Left lung (tissue), 10 donors: ENCODE results near the gene C12orf54. TPM values are rescaled to one million over a fixed set of nuclear protein-coding genes. Genes with fewer than 3 reads are reported as not detected.
"Not testable (repeated sequence)": the region's sequence is repeated elsewhere in the genome, so short reads cannot be mapped to it uniquely, and the experiment has no call there.

ENCODE experiments used
- ATAC-seq: fragments of 200-7000 bp; cut with Tn5 transposase; one replicate; pipeline ENCODE4 v1.9.1; 2020; ENCODE audit warnings: moderate library complexity
- DNase-seq, 4 donors: peaks; one replicate each; pipeline ENCODE4 v3.0.0-alpha.2; 2013 to 2020
- H3K27ac ChIP-seq, 2 donors: fragments of 200-600 bp; sonication (generic) in 1 of 2; one replicate each; pipeline versions ENCODE4 v1.5.0 to v1.8.0; 2020 to 2021
- H3K27me3 ChIP-seq, 2 donors: fragments of 200-600 bp; sonication (generic) in 1 of 2; one replicate each; pipeline versions ENCODE4 v1.5.0 to v1.8.0; 2020 to 2021
- H3K36me3 ChIP-seq, 2 donors: fragments of 200-600 bp; sonication (generic) in 1 of 2; one replicate each; pipeline versions ENCODE4 v1.5.0 to v1.8.0; 2020 to 2021
- H3K4me1 ChIP-seq, 2 donors: fragments of 200-600 bp; one replicate each; pipeline ENCODE4 v1.8.0; 2021
- H3K4me3 ChIP-seq, 2 donors: fragments of 200-600 bp; sonication (generic) in 1 of 2; one replicate each; pipeline versions ENCODE4 v1.5.0 to v1.8.0; 2020 to 2021; ENCODE audit warnings: mild to moderate bottlenecking in 1 of 2
- H3K9me3 ChIP-seq, 2 donors: fragments of 200-600 bp; sonication (generic) in 1 of 2; one replicate each; pipeline versions ENCODE4 v1.5.0 to v1.8.0; 2020 to 2021
- intact Hi-C, 2 donors: fragments of 100-400 bp; cut with DNase I; formaldehyde crosslinking; loops; one replicate each; pipeline versions ENCODE4 v1.11.2 to v1.14.2; 2022
- polyA plus RNA-seq, 6 donors: library from polyadenylated mRNA; unstranded; fragments of 120-200 nt; gene quantifications; one replicate each; pipeline ENCODE4 v1.2.1, GENCODE V29; 2013; ENCODE audit not compliant: insufficient read length in 6 of 6
- total RNA-seq, 2 donors: library from RNA; stranded (reverse); fragmentation: NEBNext Ultra II Directional; extraction: Animal tissue kit (Norgen Biotek cat#: 25700); gene quantifications; one replicate each; pipeline ENCODE4 v1.2.1, GENCODE V29; 2021
- TF ChIP-seq, protein P1 (sequence below), 2 donors: fragments of 200-600 bp; sonication (generic) in 1 of 2; IDR thresholded peaks; one replicate each; pipeline versions ENCODE4 v1.5.0 to v1.8.0; 2021; ENCODE audit warnings: antibody characterized with exemption in 2 of 2
- donor health status: DM: no; HTN: yes; CAD: no.
- donor health status: DM: no; HTN: no; CAD: no.

Gene C12orf54
- total and polyA plus RNA-seq, 8 donors, result 0.35 to 1.7 (median 0.81) TPM; not detected in 2

DNA sequence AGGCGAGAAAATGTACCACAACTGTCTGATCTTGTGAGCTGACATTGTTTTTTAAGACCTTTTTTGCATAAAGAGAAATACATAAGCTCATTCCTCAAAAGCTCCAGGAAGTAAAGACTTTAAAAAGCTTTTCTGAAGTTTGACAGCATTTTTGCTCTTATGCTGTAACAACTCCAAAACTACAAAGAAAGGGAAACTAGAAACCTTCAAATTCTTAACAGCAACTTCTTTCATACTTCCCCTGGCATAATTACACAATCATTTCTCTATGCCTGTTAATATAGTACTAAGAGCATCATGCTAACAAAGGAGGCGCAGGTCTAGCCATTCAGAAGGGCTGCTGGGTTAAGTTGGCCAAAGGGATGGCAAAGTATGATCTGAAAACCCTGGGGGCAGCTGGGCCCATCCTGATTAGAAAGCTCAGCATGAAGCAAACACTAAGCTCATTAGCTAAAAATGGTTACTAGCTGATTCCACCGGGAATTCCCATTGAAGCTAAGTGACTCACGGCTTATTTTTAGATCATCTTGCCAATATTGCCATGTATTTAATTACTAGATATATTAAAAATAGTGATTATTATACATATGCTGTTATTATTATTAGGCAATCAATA is 36.0 kb upstream of the C12orf54 start:
- intact Hi-C loops, result no loop called here
- Histone ChIP-seq H3K36me3 (no peaks in the 10 kb centered on the region), H3K27ac (no peak overlapping the region), H3K4me1 (no peaks in the 10 kb centered on the region), H3K9me3 (peaks cover 0 to 4% of the 10 kb centered on the region in 2 donors), H3K27me3 (no peaks in the 10 kb centered on the region), H3K4me3 (no peak overlapping the region)
- TF ChIP-seq, protein P1, sequence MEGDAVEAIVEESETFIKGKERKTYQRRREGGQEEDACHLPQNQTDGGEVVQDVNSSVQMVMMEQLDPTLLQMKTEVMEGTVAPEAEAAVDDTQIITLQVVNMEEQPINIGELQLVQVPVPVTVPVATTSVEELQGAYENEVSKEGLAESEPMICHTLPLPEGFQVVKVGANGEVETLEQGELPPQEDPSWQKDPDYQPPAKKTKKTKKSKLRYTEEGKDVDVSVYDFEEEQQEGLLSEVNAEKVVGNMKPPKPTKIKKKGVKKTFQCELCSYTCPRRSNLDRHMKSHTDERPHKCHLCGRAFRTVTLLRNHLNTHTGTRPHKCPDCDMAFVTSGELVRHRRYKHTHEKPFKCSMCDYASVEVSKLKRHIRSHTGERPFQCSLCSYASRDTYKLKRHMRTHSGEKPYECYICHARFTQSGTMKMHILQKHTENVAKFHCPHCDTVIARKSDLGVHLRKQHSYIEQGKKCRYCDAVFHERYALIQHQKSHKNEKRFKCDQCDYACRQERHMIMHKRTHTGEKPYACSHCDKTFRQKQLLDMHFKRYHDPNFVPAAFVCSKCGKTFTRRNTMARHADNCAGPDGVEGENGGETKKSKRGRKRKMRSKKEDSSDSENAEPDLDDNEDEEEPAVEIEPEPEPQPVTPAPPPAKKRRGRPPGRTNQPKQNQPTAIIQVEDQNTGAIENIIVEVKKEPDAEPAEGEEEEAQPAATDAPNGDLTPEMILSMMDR (IDR thresholded peaks at IDR 0.05), result no peak
- DNase-seq, result no peak
- ATAC-seq, result no peak

DNA sequence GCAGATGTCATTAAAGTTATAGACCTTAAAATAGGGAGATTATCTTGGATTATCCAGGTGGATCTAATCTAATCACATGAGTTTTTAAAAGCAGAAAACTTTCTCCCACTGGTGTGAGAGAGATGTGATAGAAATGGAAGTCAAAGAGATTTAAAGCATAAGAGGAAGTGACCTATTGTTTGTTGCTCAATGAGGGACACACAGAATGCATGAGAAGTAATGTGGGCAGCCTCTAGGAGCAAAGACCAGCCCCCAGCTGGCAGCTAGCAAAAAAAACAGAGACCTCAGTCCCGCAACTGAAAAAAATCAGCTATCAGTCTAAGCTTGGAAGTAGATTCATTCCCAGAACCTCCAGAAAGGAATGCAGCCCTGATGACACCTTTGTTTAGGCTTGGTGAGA is 34.5 kb upstream of the C12orf54 start:
- H3K4me1 ChIP-seq, result no peaks in the 10 kb centered on the region
- no peaks in the 10 kb centered on the region for H3K27me3 ChIP-seq
- intact Hi-C loops, result no loop called here
- TF ChIP-seq, protein P1 (IDR thresholded peaks at IDR 0.05), result no peak
- H3K36me3 ChIP-seq, result no peaks in the 10 kb centered on the region
- H3K27ac ChIP-seq, result no peak overlapping the region
- DNase-seq, result no peak
- no peak overlapping the region for H3K4me3 ChIP-seq
- no peak for ATAC-seq
- peaks cover 0 to 4% of the 10 kb centered on the region in 2 donors for H3K9me3 ChIP-seq

DNA sequence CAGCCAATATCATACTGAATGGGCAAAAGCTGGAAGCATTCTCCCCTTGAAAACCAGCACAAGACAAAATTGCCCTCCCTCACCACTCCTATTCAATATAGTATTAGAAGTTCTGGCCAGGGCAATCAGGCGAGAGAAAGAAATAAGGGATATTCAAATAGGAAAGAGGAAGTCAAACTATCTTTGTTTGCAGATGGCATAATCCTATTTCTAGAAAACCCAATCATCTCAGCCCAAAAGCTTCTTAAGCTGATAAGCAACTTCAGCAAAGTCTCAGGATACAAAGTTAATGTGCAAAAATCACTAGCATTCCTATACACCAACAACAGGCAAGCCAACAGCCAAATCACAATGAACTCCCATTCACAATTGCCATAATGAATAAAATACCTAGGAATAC is 30.9 kb upstream of the C12orf54 start:
- intact Hi-C loops, result no loop called here
- Histone ChIP-seq H3K4me3 (no peak overlapping the region), H3K27ac (no peak overlapping the region), H3K27me3 (no peaks in the 10 kb centered on the region), H3K36me3 (no peaks in the 10 kb centered on the region), H3K4me1 (no peaks in the 10 kb centered on the region), H3K9me3 (peaks cover 0 to 8% of the 10 kb centered on the region in 2 donors)
- TF ChIP-seq, protein P1 (IDR thresholded peaks at IDR 0.05), result no peak
- DNase-seq (no peak), ATAC-seq (no peak)

DNA sequence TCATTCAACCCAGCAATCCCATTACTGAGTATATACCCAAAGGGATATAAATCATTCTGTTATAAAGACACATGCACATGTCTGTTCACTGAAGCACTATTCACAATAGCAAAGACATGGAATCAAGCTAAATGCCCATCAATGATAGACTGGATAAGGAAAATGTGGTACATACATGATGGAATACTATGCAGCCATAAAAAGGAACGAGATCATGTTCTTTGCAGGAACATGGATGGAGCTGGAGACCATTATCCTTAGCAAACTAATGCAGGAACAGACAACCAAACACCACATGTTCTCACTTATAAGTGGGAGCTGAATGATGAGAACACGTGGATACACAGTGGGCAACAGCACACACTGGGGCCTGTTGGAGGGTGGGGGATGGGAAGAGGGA is 29.3 kb upstream of the C12orf54 start:
- H3K4me1 ChIP-seq, ATAC-seq, intact Hi-C loops, H3K9me3 ChIP-seq, H3K27me3 ChIP-seq, DNase-seq, H3K4me3 ChIP-seq, H3K27ac ChIP-seq, H3K36me3 ChIP-seq: not testable (repeated sequence)

DNA sequence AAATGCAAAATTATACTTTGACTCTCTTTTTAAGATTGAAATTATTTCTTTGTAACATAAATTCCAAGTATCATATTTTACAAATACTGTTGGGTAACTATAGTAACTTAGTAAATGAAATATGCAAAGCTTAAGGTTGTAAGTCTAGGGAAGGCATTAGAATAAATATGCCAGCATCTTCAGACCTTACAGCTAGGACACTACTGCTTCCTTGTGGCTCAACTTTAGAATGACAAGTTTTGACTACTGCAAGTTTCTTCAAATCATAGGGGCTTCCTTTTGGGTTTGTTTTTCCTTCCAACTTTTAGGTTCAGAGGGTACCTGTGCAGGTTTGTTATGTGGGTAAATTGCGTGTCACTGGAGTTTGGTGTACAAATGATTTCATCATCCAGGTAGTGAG is 27.6 kb upstream of the C12orf54 start:
- no peaks in the 10 kb centered on the region for H3K36me3 ChIP-seq
- intact Hi-C loops, result no loop called here
- H3K9me3 ChIP-seq, result peaks cover 0 to 5% of the 10 kb centered on the region in 2 donors
- ATAC-seq (peak; percentile 71), DNase-seq (peak in 2 of 4 donors; percentile 8 to 44)
- TF ChIP-seq, protein P1 (IDR thresholded peaks at IDR 0.05), result peak; percentile 8 to 42
- H3K27me3 ChIP-seq, result no peaks in the 10 kb centered on the region
- no peaks in the 10 kb centered on the region for H3K4me1 ChIP-seq
- H3K27ac ChIP-seq, result no peak overlapping the region
- H3K4me3 ChIP-seq, result no peak overlapping the region

DNA sequence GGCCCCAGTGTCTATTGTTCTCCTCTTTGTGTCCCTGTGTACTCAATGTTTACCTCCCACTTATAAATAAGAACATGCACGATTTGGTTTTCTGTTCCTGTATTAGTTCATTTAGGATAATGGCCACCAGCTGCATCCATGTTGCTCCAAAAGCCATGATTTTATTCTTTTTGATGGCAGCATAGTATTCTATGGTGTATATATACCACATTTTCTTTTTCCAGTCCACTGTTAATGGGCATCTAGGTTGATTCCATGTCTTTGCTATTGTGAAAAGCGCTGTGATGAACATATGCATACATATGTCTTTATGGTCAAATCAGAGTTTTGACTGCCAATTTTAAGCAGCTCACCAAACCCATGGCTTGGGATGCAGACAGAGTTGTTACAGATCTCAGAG is 27.2 kb upstream of the C12orf54 start:
- DNase-seq (no peak), ATAC-seq (no peak)
- TF ChIP-seq, protein P1 (IDR thresholded peaks at IDR 0.05), result no peak
- H3K4me1 ChIP-seq, result no peaks in the 10 kb centered on the region
- no peak overlapping the region for H3K27ac ChIP-seq
- intact Hi-C loops, result no loop called here
- H3K36me3 ChIP-seq, result no peaks in the 10 kb centered on the region
- H3K9me3 ChIP-seq, result peaks cover 0 to 4% of the 10 kb centered on the region in 2 donors
- no peaks in the 10 kb centered on the region for H3K27me3 ChIP-seq
- no peak overlapping the region for H3K4me3 ChIP-seq
